Measurements from ENCODE around the gene ANKRD53.

Gene ANKRD53, protein sequence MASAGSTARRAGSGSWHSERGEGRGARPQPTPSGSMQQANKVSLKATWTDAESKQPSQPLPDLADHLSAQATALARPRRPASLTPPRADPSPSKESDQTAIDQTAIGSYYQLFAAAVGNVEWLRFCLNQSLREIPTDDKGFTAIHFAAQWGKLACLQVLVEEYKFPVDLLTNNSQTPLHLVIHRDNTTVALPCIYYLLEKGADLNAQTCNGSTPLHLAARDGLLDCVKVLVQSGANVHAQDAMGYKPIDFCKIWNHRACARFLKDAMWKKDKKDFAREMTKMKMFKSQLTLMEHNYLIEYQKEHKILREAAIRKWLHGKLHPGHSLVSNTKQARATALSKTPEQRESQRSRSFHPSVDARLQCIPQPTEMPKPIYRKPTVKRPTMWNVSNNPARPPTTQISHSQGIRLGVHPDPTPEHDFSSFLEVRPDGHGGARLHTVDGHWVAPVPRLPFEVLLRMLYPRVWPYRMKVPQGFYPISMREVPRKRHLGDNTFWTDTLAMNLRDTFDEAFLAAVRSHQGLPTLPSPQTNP

DNA sequence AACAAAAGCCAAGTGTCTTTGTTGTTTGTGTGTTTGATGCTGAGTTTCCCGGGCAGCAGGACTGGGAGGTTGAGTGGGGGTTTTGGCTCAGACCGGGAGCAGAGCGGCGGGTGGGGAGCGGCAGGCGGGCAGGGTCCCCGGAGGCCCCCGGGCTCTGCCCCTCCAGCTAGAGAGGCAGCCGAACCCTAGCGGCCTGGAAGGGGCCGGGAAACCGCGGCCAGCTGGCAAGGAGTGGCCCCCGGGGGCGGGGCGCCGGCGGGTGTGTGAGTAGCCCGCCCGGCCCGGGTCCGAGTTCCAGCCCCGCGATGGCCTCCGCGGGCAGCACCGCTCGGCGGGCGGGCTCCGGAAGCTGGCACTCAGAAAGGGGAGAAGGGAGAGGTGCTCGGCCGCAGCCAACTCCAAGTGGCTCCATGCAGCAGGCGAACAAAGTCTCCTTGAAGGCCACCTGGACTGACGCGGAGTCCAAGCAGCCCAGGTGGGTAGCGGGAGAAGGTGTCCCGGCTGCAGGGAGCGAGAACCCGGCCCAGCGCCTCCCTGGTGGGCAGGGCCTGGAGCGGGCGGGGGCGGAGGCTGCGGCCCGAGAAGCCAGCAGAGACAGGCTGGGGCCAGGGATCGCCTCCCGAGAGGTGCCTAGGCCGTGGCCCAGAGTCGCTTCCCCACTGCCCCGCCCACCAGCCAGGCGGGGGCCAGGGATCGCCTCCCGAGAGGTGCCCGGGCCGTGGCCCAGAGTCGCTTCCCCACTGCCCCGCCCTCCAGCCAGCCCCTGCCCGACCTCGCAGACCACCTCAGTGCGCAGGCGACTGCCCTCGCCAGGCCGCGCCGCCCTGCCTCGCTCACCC, at the start of gene ANKRD53:
ANKRD53 (plus strand) TSS at position 290 of the 839 bp plus-strand sequence; CDS start at position 306, 16 bp downstream.
- peak; percentile 33 for DNase-seq

- no peak for DNase-seq
These were observed 47.8 kb upstream of the ANKRD53 start for GRCh38 chr2:70930371-70931329.

- no peak for DNase-seq
These were observed 46.9 kb upstream of the ANKRD53 start for GRCh38 chr2:70931376-70932000.

DNA sequence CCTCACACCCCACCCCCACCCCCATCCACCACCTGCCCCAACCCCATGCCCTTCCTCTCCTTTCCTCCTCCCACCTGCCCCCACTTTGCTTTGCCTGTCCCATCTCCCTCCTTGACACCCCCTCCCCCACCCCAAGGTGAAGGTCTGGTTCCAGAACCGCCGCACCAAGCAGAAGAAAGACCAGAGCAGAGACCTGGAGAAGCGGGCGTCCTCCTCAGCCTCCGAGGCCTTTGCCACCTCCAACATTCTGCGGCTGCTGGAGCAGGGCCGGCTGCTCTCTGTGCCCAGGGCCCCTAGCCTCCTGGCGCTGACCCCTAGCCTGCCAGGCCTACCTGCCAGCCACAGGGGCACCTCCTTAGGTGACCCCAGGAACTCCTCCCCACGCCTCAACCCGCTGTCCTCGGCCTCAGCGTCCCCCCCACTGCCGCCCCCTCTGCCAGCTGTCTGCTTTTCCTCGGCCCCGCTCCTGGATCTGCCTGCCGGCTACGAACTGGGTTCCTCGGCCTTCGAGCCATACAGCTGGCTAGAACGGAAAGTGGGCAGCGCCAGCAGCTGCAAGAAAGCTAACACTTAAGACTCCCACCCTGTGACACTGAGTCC, 45.7 kb upstream of the ANKRD53 start:
- DNase-seq, result no peak

- no peak for DNase-seq
These were observed 43.4 kb upstream of the ANKRD53 start for GRCh38 chr2:70934981-70935380.

GRCh38 chr2:70935468-70936164, 42.8 kb upstream of the ANKRD53 start, which contains the start of gene ATP6V1B1:
Gene ATP6V1B1, plus strand, starts transcription at chr2:70935900. Its CDS starts 55 bp downstream, at chr2:70935955.
- no peak for DNase-seq

DNA sequence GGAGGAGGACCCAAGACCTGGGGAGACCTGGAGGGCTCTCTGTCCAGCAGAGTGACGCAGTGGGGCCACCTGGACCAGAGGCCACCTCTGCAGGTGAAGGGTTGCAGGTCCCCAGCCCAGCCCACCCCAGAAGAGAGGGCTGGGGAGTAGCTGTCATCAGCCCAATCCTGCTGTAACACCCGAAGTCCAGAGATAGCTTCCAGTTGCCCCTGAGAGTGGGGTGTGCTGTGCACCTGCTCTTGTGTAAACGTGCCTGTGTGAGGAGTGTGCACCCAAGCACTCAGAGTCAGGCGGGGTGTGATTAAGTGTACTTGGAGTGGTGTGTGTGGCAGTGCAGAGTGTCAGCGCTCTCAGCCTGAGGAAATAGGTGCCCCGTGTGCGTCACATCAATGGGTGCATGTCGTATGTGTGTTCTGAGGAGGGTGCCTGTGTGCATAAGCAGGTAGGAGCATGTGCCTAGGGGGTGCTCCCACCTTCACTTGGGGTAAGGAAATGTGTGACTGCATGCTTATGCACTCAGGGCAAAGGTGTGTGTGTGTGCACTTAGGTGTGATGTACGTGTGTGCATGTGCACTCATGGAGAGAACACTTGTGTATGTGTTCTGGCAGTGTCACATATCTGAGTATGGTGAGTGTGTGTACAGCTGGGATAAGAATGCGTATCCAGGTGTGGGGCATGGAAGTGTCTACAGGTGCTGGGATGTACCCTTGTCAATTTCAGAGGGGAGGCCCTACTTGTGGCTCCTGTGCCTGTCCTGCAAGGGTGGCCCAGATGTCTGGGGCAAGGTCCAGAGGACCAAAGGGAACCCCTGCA, 42.1 kb upstream of the ANKRD53 start:
- DNase-seq, result no peak

GRCh38 chr2:70936979-70937811, 41.2 kb upstream of the ANKRD53 start:
- DNase-seq, result no peak

DNA sequence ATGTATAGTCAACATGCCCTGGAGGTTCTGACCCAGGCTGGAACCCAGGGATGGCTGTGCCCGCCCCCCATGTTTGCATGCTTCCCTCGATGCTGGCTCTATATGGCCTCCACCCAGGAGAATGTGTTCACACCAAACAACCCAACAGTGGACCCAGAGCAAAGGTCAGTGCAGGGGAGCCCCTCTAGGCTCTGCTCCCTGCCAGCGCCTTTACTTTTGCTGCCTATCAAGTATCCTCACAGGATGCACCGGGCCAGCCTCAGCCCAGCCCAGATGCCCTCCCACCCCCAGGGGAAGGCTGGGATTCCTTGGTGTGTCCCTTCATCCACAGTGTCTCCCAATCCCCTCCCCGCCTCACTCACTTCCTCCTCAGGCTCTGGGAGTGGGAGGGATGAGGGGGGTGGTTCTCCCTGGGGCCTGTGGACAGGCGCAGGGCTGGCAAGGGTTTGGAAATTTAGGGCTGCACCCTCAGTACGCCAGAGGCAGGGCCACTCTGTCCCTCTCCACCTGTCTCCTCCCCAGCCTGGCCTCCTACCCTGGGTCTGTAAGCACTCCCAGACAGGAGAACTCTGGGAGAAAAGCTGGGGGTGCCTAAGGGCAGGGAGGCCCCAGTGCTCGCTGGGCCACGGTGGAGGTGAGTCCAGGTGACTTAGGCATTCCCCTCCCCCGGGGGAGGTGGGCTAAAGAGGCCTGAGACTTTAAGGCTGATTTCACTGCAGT, 40.4 kb upstream of the ANKRD53 start:
- no peak for DNase-seq

DNA sequence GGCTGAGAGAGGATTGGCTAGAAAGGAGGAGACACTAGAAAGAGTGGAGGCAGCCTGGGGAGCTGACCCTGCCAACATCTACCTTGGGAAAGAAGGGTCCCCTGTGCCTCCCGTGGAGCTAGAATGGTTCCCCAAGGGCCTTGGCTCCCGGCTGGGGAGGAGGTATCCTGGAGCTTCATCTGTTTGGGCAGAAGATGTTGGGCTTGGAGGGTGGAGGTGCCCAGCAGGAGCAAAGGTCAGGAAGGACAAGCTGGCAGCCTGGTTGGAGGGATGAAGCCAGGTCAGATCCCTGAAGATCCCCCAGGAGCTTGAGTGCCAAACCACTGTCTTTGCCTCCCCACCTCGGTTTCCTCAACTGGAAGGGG, 39.9 kb upstream of the ANKRD53 start:
- DNase-seq, result no peak

DNA sequence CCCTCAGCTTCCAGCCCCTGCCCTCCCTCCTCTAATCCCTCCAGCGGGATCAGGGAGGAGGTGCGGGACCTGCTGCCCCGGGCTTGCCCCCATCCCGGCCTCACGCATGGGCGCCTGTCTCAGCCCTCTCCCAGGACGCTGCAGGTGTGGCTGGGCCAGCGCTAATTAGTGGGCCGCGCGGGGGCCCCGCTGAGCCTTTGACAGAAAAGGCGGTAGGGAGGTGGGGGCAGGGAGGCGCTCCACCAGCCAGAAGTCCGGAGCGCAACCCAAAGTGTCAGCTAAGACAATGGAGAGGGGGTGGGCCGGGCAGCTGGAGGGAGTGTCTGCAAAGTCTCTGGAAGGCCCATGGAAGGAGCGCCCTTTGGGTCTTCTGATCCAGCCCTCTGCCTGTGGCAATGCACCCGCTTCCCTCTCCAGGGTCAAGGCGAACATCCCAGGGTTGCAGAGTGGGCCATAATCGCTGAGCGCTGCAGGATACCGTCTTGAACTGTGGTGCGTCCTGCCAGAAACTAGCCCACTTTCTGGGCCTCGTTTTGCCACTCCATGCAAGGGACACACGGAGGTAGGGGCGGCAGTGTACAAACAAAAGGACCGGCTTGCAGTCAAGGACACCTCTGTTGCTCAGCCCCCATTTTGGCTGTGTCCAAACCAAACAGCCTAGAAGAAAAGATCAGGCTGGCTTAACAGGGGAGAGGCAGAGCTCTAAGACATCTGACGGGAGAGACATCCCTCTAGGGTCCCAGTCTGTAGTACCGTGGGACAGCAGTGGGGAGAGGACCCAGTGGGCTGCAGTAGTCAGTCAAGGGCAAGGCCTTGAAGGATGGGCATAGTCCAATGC, 39.2 kb upstream of the ANKRD53 start:
- DNase-seq, result no peak

- DNase-seq, result no peak
These were observed 38.4 kb upstream of the ANKRD53 start for GRCh38 chr2:70939839-70940580.

- no peak for DNase-seq
These were observed 37.2 kb upstream of the ANKRD53 start for GRCh38 chr2:70941186-70941585.

DNA sequence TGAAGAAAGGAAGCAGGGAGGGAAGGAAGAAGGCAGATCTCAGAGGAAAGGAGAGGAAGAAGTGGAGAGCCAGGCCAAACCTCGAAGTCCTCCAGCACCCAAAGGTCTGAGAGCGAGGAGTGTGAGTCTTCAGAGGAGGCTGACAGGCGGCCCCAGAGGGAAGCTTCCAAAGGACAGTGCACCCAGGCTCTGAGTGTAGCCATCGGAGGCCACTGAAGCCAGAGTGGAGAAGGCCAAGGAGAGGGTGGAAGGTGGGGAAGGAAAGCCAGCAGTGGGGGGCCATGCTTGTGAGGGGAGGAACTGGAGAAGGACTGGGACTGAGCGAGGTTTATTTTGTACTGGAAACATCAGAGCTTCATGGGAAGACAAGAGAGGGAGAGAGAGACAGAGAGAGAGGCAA, 36.7 kb upstream of the ANKRD53 start:
- no peak for DNase-seq

DNA sequence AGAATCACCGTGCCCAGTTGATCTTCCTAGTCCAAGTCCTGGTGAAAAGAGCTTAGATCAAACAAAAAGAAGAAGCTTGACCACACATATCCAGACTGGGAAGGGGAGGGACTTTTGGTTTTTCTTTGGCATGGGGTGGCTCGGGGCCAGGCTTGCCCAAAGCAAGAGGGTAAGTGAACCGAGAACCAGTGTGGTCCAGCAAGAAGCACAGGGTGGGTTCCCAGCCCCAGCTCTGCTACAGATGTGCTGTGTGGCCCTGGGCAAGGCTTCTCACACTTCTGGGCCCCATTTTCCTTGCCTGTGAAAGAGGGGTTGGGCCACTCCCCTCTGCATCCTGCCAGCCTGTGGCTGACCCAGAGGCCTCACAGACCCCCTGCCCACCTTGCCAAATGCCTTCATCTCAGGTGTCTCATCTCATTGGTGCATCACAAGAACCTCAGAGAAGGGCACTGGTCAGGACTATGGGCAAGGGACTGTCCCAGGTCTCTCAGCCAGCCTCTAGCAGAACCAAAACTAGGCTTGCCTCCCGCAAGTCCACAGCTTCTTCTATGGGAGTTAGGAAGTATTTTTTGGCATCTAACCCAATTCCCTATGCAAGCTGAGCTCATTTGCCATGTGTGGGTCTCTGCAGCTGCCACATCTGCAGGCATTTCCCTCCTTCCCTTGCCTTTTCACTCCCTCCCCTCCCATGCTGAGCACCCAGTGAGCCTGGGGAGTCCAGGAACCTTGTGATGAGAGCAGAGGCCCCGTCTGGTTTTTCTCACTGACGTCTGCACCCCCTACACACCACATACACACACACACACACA, 35.8 kb upstream of the ANKRD53 start:
- DNase-seq, result no peak

Data from CD4-positive, alpha-beta T cell treated with Interleukin-6 for 4 hours (primary cell).